Large intestine (tissue), 3 donors: Measurements from ENCODE around the gene CACNA1C. TPM values are rescaled to one million over a fixed set of nuclear protein-coding genes. Genes with fewer than 3 reads are reported as not detected.

Experiments
- DNase-seq, 2 donors: peaks; one replicate each; pipeline versions ENCODE4 v3.0.0 to v3.0.0-alpha.2; 2013
- H3K27ac ChIP-seq: one replicate; pipeline ENCODE4 v1.5.1; 2013; ENCODE audit warnings: low read length
- H3K27me3 ChIP-seq: 2 replicates; pipeline ENCODE4 v1.6.1; 2013; ENCODE audit warnings: low read length; ENCODE audit not compliant: control insufficient read depth, insufficient read depth
- H3K36me3 ChIP-seq: 2 replicates; pipeline ENCODE4 v1.6.1; 2013; ENCODE audit warnings: low read length; ENCODE audit not compliant: control insufficient read depth, insufficient read depth
- H3K4me1 ChIP-seq: one replicate; pipeline ENCODE4 v1.6.1; 2013; ENCODE audit warnings: low read length; ENCODE audit not compliant: control insufficient read depth, insufficient read depth
- H3K4me3 ChIP-seq: one replicate; pipeline ENCODE4 v1.5.1; 2013; ENCODE audit warnings: low read length
- H3K9me3 ChIP-seq: one replicate; pipeline ENCODE4 v1.6.1; 2013; ENCODE audit warnings: mild to moderate bottlenecking, low read depth, low read length, moderate library complexity; ENCODE audit not compliant: control insufficient read depth
- WGBS: methylation state at CpG from one replicate; pipeline ENCODE4 v1.1.5; 2013; ENCODE audit warnings: low lambda C conversion rate; ENCODE audit not compliant: insufficient coverage; 5-methylcytosine and 5-hydroxymethylcytosine counted together
- polyA plus RNA-seq: library from polyadenylated mRNA; unstranded; fragments of 120-200 nt; gene quantifications from one replicate; pipeline ENCODE4 v1.2.1, GENCODE V29; 2013

Gene CACNA1C
- polyA plus RNA-seq, 1 donor: 5.9 TPM

- Histone ChIP-seq H3K4me3 (no peak overlapping the region), H3K27me3 (peaks cover 17% of the 10 kb centered on the region), H3K4me1 (no peaks in the 10 kb centered on the region), H3K27ac (no peak overlapping the region), H3K9me3 (peaks cover 3% of the 10 kb centered on the region), H3K36me3 (no peaks in the 10 kb centered on the region)
- DNase-seq: no peak
- no CpG with 5 or more reads among the region's 7 CpGs for WGBS
These were observed 535.6 kb downstream of the CACNA1C start for GRCh38 chr12:2588345-2588744.

DNA sequence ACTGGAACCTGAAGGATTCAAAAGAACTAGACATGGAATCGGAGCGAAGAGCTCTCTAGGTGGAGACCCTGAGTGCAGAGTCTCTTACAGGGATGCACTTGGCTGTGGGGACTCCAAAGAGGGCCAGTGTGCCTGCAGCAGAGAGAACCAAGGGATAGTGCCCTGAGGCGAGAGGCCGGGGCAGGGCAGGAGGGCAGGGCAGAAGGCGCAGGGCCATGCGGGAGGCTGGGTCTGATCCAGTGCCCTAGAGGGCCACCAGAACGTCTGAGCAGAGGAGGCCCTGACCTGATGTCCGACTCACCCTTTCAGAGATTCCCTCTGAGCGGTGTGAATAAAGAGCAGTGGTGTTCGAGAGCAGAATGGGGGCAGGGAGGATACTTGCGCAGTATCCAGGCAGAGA, 536.6 kb downstream of the CACNA1C start:
- Histone ChIP-seq H3K4me3 (no peak overlapping the region), H3K9me3 (peaks cover 3% of the 10 kb centered on the region), H3K27me3 (peaks cover 8% of the 10 kb centered on the region), H3K36me3 (no peaks in the 10 kb centered on the region), H3K27ac (no peak overlapping the region), H3K4me1 (no peaks in the 10 kb centered on the region)
- DNase-seq: no peak
- WGBS: no CpG with 5 or more reads among the region's 11 CpGs

- Histone ChIP-seq H3K4me3 (no peak overlapping the region), H3K27me3 (peaks cover 2% of the 10 kb centered on the region), H3K9me3 (peaks cover 3% of the 10 kb centered on the region), H3K4me1 (no peaks in the 10 kb centered on the region), H3K36me3 (peaks cover 3% of the 10 kb centered on the region), H3K27ac (no peak overlapping the region)
- no CpG with 5 or more reads among the region's 5 CpGs for WGBS
- no peak for DNase-seq
These were observed 540.3 kb downstream of the CACNA1C start for GRCh38 chr12:2593045-2593444.

GRCh38 chr12:2596441-2596840, 543.7 kb downstream of the CACNA1C start:
- Histone ChIP-seq H3K36me3 (peaks cover 3% of the 10 kb centered on the region), H3K27me3 (no peaks in the 10 kb centered on the region), H3K4me3 (no peak overlapping the region), H3K27ac (no peak overlapping the region), H3K9me3 (peaks cover 2% of the 10 kb centered on the region), H3K4me1 (no peaks in the 10 kb centered on the region)
- DNase-seq: no peak
- WGBS: no CpG with 5 or more reads among the region's 6 CpGs

DNA sequence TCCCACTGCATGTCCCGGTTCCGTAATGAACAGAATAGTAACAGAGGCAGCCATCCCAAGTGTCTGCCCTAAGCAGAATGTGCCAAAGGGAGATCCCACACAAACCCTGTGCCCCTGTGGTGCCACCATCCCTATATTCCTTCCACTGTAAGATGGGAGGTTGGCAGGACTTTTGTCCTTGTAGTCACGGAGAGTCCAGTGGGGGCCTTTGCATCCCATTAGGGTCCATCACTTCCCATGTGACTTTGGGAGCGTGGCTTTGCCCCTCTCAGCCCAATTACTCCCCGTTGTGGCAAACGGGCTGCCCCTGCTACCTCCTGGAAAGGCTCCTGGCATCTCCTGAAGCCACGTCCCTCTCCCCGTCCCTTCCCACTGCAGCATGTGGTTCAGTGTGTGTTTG, 552.5 kb downstream of the CACNA1C start:
- Histone ChIP-seq H3K36me3 (peaks cover 2% of the 10 kb centered on the region), H3K4me3 (no peak overlapping the region), H3K27me3 (no peaks in the 10 kb centered on the region), H3K4me1 (no peaks in the 10 kb centered on the region), H3K27ac (no peak overlapping the region), H3K9me3 (no peaks in the 10 kb centered on the region)
- no peak for DNase-seq
- no CpG with 5 or more reads among the region's 8 CpGs for WGBS

DNA sequence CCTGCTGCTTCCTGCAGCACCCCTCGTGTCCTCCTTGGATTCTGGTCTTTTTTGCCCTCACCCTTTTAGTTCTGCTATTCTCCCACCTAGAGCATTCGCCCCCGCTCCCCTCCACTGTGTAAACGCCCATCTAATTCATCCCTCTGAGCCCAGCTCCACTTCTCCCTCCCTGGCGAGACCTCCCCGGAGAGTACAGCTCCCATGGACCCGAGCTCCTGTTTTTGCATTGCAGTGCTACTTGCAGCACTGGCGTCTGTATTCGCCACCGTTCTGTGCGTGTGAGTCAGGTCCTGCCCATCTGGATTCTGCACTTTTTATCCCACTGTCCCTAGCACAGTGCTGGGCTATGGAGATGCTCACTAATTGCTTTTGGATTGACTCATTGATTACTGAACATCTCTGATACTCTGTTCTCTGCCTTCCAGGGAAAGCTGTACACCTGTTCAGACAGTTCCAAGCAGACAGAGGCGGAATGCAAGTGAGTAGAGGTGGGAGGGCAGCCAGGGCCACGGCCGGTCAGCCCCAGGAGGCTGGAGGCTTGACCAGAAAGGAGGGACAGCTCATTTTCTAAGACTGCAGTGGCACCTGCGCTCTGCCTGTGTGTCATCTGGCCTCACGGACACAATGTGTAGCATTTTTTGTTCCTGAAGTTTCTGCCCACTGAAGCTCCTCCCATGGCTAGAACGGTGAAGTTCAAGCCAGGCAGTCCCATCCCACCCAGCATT, 553.6 kb downstream of the CACNA1C start:
- H3K4me3 ChIP-seq: no peak overlapping the region
- H3K27me3 ChIP-seq: no peaks in the 10 kb centered on the region
- H3K27ac ChIP-seq: no peak overlapping the region
- H3K9me3 ChIP-seq: no peaks in the 10 kb centered on the region
- peaks cover 2% of the 10 kb centered on the region for H3K36me3 ChIP-seq
- DNase-seq: no peak
- H3K4me1 ChIP-seq: no peaks in the 10 kb centered on the region
- WGBS: no CpG with 5 or more reads among the region's 17 CpGs

- no peak for DNase-seq
- no CpG with 5 or more reads among the region's 10 CpGs for WGBS
- H3K4me3 ChIP-seq: no peak overlapping the region
These were observed 555.3 kb downstream of the CACNA1C start for GRCh38 chr12:2607881-2608607.

DNA sequence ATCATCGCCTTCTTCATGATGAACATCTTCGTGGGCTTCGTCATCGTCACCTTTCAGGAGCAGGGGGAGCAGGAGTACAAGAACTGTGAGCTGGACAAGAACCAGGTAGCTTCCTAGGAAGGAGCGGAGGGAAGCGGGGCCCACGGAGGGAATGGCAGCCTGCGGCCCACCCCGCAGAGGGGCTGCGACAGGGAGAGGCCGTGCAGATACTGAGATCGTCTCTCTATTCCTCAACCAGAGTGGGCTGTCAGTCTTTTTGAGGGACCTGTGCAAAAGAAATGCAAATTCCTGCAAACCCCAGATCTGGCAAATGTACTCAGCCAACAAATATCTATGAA, 555.8 kb downstream of the CACNA1C start:
- no peaks in the 10 kb centered on the region for H3K4me1 ChIP-seq
- no peak overlapping the region for H3K27ac ChIP-seq
- DNase-seq: no peak
- no CpG with 5 or more reads among the region's 12 CpGs for WGBS
- H3K9me3 ChIP-seq: no peaks in the 10 kb centered on the region
- H3K36me3 ChIP-seq: peaks cover 2% of the 10 kb centered on the region
- H3K4me3 ChIP-seq: no peak overlapping the region
- no peaks in the 10 kb centered on the region for H3K27me3 ChIP-seq

More at GRCh38 chr12:2607881-2608607, 555.3 kb downstream of the CACNA1C start:
- H3K4me1 ChIP-seq: no peaks in the 10 kb centered on the region
- no peak overlapping the region for H3K27ac ChIP-seq
- no peaks in the 10 kb centered on the region for H3K9me3 ChIP-seq
- H3K36me3 ChIP-seq: peaks cover 2% of the 10 kb centered on the region
- H3K27me3 ChIP-seq: no peaks in the 10 kb centered on the region

DNA sequence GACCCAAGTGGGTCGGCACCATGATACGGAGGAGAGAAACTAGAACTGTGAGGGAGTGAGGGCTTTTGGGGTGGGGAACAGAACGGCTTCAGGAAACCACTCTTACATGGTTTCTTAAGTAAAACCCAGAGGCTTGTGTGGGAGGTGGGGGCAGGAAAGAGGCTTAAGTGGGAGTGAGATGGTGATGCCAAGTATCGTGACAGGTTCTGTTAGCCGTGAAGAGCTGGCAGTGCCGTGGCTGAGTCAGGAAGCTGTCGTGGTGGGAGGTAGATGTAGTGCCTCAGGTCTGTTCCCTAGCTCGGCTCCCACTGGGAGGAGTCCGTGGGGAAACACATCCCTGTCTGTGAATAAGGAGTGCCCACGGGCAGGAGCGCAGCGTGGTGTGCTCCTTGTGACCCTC, 556.2 kb downstream of the CACNA1C start:
- WGBS: 66% methylated on average over 4 of the region's 12 CpGs
- H3K36me3 ChIP-seq: peaks cover 2% of the 10 kb centered on the region
- no peaks in the 10 kb centered on the region for H3K27me3 ChIP-seq
- no peak for DNase-seq
- no peaks in the 10 kb centered on the region for H3K9me3 ChIP-seq
- H3K27ac ChIP-seq: no peak overlapping the region
- H3K4me3 ChIP-seq: no peak overlapping the region
- H3K4me1 ChIP-seq: no peaks in the 10 kb centered on the region

DNA sequence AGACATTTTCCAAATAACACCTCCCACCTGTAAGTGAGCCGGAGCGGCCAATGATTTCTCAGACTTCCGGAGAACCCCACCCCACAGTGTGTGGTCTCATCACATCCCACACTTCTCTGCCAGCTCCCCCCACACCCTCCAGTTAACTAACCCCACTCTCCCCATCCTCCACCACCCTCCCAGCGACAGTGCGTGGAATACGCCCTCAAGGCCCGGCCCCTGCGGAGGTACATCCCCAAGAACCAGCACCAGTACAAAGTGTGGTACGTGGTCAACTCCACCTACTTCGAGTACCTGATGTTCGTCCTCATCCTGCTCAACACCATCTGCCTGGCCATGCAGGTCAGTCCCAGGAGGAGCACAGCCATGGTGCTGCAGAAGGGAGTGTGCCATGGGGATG, 557.6 kb downstream of the CACNA1C start:
- no peak for DNase-seq
- Histone ChIP-seq H3K27me3 (no peaks in the 10 kb centered on the region), H3K36me3 (peaks cover 2% of the 10 kb centered on the region), H3K9me3 (no peaks in the 10 kb centered on the region), H3K4me1 (no peaks in the 10 kb centered on the region), H3K27ac (no peak overlapping the region), H3K4me3 (no peak overlapping the region)
- WGBS: no CpG with 5 or more reads among the region's 11 CpGs
